ENCODE data around the gene EDAR. TPM values are rescaled to one million over a fixed set of nuclear protein-coding genes. Genes with fewer than 3 reads are reported as not detected.

EDAR gene
- total RNA-seq, 1 donor from 2014 or later: 1.0 TPM

GRCh38 chr2:108918156-108918874, 70.7 kb downstream of the EDAR start:
- DNase-seq (ENCODE audit: low read depth): no peak
- no peak for TF ChIP-seq CTCF (conservative IDR thresholded peaks at IDR 0.05; ENCODE audit: low read depth, low read length)
- no peak overlapping the region for H3K4me3 ChIP-seq (ENCODE audit: low read depth, low read length)

- no peak for TF ChIP-seq CTCF (conservative IDR thresholded peaks at IDR 0.05; ENCODE audit: low read depth, low read length)
- DNase-seq (ENCODE audit: low read depth): no peak
- H3K4me3 ChIP-seq (ENCODE audit: low read depth, low read length): no peak overlapping the region
Measured at GRCh38 chr2:108917526-108917925, 71.5 kb downstream of the EDAR start.

- H3K4me3 ChIP-seq (ENCODE audit: low read depth, low read length): no peak overlapping the region
- no peak for TF ChIP-seq CTCF (conservative IDR thresholded peaks at IDR 0.05; ENCODE audit: low read depth, low read length)
- DNase-seq (ENCODE audit: low read depth): no peak
Measured at GRCh38 chr2:108916796-108917421, 72.1 kb downstream of the EDAR start.

- no peak for TF ChIP-seq CTCF (conservative IDR thresholded peaks at IDR 0.05; ENCODE audit: low read depth, low read length)
- DNase-seq (ENCODE audit: low read depth): no peak
- no peak overlapping the region for H3K4me3 ChIP-seq (ENCODE audit: low read depth, low read length)
Measured at GRCh38 chr2:108916122-108916795, 72.8 kb downstream of the EDAR start.

- H3K4me3 ChIP-seq (ENCODE audit: low read depth, low read length): no peak overlapping the region
- no peak for DNase-seq (ENCODE audit: low read depth)
- TF ChIP-seq CTCF (conservative IDR thresholded peaks at IDR 0.05; ENCODE audit: low read depth, low read length): no peak
Measured at GRCh38 chr2:108912629-108912902, 76.5 kb downstream of the EDAR start.

- no peak for TF ChIP-seq CTCF (conservative IDR thresholded peaks at IDR 0.05; ENCODE audit: low read depth, low read length)
- DNase-seq (ENCODE audit: low read depth): no peak
Measured at GRCh38 chr2:108911807-108912628, 77.0 kb downstream of the EDAR start.

More at GRCh38 chr2:108911807-108912628, 77.0 kb downstream of the EDAR start:
- no peak overlapping the region for H3K4me3 ChIP-seq (ENCODE audit: low read depth, low read length)

All from epithelial cell of proximal tubule (primary cell).